A549 treated with Mapracorat at 1 μM for 4 hours (cell line): ENCODE data around the gene ATN1. TPM values are rescaled to one million over a fixed set of nuclear protein-coding genes. Genes with fewer than 3 reads are reported as not detected.

Source experiments
- total RNA-seq: library from RNA; stranded (reverse); fragments of 200-300 nt; extraction: Qiagen RNA extraction; gene quantifications from 5 replicates; pipeline ENCODE4 v1.2.3, GENCODE V29; 2022

ATN1 gene
- total RNA-seq, result 48.7 to 75.7 TPM (median 72.9 TPM) in 5 replicates

DNA sequence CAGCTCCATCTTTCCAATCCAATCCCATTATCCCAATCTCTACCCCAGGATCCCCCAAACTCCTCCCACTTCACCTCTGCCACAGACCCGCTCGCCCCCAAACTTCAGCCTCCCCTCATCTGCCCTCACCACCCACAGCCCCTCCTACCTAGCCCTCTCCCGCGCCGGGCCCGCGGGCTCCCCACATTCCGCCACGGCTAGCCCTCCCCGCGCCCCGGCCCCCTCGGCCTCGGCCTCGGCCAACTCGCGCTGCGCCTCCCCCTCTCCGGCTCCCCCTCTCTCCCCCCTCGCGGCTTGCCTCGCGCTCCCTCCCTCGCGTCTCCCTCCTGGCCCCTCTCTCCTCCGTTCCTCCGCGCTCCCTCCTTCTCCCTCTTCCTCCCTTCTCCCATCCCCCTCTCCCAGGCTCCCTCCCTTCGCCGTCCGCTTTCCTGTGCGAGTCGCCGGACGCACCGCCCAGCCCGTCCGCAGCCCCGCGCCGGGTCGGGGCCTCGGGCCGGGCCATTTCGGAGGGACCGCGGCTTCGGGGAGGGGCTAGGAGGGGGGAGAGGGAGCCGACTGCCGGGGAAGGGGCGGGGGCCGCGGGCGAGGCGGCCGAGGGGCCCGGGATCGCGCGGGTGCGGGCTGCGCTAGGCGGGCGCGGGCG, at the start of gene ATN1:
TSS of gene ATN1 (plus strand) at position 581 of the 643 bp plus-strand sequence. CDS start 6,043 bp downstream, outside the sequence.

DNA sequence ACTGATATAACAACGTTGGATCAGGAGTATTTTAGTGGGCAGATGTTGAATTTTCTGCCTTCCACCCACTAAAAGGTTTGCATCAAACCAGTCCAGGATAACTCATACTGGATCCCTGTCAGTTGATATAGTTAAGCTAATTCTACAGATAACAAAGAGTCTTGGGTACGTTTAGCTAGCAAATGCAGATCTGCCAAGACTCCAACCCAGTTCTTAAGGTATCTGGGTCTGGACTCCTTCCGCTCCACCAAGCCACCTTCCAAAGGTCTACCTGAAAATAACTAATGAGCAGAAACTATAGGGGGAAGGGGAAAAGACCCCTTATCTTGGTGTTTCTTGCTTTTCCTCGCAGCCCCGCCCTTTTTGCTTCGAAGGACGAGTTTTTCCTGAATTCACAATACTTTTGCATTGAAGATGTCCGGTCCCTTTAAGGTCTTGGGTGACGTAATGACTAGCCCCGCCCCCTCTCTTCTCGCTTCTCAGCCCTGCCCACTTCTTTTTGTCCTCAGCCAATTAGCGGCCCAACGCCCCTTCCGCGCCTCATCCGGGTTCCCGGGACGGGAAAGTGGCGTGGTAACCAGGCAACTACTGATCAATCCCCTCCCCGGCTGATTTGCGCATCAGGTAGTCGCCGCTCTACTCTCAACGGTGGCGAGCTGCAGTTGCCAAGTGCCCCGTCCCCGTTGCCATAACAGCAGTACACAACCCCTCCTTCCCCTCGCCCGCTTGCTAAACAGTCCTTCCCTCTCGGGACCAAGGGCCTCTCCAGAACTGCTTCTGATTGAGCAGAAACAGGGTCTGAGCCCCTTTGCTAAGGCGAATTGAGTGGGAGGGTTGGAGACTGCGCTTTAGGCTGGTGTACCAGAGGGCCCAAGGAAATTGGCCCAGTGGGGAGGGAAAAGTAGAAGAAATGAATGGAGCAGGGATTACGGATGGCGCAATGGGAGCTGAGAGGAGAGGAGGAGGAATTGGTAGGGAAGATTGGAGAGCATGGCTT, 23.2 kb upstream of the ATN1 start, which contains the start of gene LRRC23:
TSS of gene LRRC23 (plus strand) at position 543 of the 997 bp plus-strand sequence. CDS start 812 bp downstream, outside the sequence.

DNA sequence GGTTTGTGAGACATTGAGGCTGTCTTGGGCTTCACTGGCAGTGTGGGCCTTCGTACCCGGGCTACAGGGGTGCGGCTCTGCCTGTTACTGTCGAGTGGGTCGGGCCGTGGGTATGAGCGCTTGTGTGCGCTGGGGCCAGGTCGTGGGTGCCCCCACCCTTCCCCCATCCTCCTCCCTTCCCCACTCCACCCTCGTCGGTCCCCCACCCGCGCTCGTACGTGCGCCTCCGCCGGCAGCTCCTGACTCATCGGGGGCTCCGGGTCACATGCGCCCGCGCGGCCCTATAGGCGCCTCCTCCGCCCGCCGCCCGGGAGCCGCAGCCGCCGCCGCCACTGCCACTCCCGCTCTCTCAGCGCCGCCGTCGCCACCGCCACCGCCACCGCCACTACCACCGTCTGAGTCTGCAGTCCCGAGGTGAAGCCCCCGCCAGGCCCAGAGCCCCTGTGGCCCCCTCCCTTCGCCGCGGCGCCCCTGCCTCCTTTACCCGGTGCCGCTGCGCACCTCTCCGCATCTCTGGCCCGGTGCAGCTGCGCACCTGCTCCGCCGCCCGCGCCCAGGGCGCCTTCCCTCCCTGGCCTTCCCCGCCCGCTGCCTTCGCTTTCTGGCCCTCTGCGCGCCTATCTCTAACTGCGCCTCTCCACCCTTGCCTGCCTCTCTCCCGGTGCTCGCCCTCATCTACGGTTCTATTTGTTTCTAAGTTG, 13.4 kb upstream of the ATN1 start, which contains the start of gene ENO2:
TSS of gene ENO2 (plus strand) at position 335 of the 701 bp plus-strand sequence. CDS start 1,253 bp downstream, outside the sequence.

GRCh38 chr12:6943722-6944380, 16.1 kb downstream of the ATN1 start, which contains the start of the genes C12orf57 and RNU7-1:
C12orf57 (plus strand) TSS chr12:6944022; CDS start chr12:6944122, 100 bp downstream.
RNU7-1 (plus strand) TSS chr12:6943816.

DNA sequence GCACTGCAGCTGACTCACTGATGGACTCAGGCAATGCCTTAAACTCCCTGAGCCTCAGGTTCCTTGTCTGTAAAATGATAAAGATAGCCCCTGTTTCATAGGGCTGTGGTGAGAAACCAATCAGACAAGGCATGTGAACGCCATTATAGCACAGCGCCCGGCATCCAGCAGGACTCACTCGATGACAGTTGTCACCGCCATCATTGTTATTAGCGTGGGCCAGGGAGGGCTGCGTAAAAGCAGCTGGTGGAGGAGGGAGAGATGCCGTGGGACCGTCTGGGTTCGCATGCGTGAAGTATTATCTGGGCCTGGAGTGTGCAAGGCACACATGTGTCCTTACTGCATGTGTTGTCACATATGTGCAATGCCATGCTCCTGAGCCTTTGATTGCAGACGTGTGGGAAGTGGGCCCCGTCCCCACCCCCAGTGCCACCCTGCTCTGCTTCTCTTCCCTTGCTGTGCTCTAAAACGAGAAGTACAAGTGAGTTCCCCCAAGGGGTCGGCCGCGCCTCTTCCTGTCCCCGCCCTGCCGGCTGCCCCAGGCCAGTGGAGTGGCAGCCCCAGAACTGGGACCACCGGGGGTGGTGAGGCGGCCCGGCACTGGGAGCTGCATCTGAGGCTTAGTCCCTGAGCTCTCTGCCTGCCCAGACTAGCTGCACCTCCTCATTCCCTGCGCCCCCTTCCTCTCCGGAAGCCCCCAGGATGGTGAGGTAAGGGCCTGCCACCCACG, 23.2 kb downstream of the ATN1 start, which contains the start of gene PTPN6:
TSS of gene PTPN6 (plus strand) at position 546 of the 730 bp plus-strand sequence. CDS start at position 703, 157 bp downstream.

Other genes starting within 250 kb of the ATN1 start
- 50.6 to 58.9 TPM (median 55.4 TPM) in 5 replicates for gene ZNF384, start 238.6 kb upstream of the ATN1 start, total RNA-seq
- gene PIANP, start 227.1 kb upstream of the ATN1 start, total RNA-seq, result 0.64 to 1.0 TPM (median 0.73 TPM) in 5 replicates
- gene COPS7A, start 203.9 kb upstream of the ATN1 start, total RNA-seq, result 47.2 to 58.3 TPM (median 55.9 TPM) in 5 replicates
- 252 to 312 TPM (median 307 TPM) in 5 replicates for gene MLF2, start 174.8 kb upstream of the ATN1 start, total RNA-seq
- 703 to 949 TPM (median 926 TPM) in 5 replicates for gene PTMS, start 161.6 kb upstream of the ATN1 start, total RNA-seq
- 0.89 to 2.3 TPM (median 1.4 TPM) in 5 replicates for gene LAG3, start 155.4 kb upstream of the ATN1 start, total RNA-seq
- gene CD4, start 138.4 kb upstream of the ATN1 start, total RNA-seq, result not detected in 5 replicates
- gene GPR162, start 106.1 kb upstream of the ATN1 start, total RNA-seq, result 0.23 to 0.53 TPM (median 0.45 TPM) in 5 replicates
- 19.8 to 29.8 TPM (median 28.7 TPM) in 5 replicates for gene P3H3, start 99.6 kb upstream of the ATN1 start, total RNA-seq
- gene GNB3, start 87.0 kb upstream of the ATN1 start, total RNA-seq, result 1.2 to 2.3 TPM (median 1.9 TPM) in 5 replicates
- 71.5 to 81.3 TPM (median 75.3 TPM) in 5 replicates for gene CDCA3, start 76.7 kb upstream of the ATN1 start, total RNA-seq
- gene USP5, start 75.8 kb upstream of the ATN1 start, total RNA-seq, result 74.8 to 79.3 TPM (median 76.6 TPM) in 5 replicates
- gene TPI1, start 60.4 kb upstream of the ATN1 start, total RNA-seq, result 1,486 to 1,673 TPM (median 1,653 TPM) in 5 replicates
- gene SPSB2, start 54.7 kb upstream of the ATN1 start, total RNA-seq, result 23.1 to 34.6 TPM (median 32.3 TPM) in 5 replicates
- 16.4 to 19.0 TPM (median 18.3 TPM) in 5 replicates for gene LRRC23, start 23.1 kb upstream of the ATN1 start, total RNA-seq
- gene ENO2, start 13.4 kb upstream of the ATN1 start, total RNA-seq, result 35.9 to 40.2 TPM (median 37.3 TPM) in 5 replicates
- gene RNU7-1, start 15.9 kb downstream of the ATN1 start, total RNA-seq, result not detected in 5 replicates
- 275 to 319 TPM (median 310 TPM) in 5 replicates for gene C12orf57, start 16.1 kb downstream of the ATN1 start, total RNA-seq
- gene PTPN6, start 23.4 kb downstream of the ATN1 start, total RNA-seq, result 7.9 to 13.5 TPM (median 11.7 TPM) in 5 replicates
- gene PHB2, start 42.7 kb downstream of the ATN1 start, total RNA-seq, result 289 to 333 TPM (median 326 TPM) in 5 replicates
- 56.9 to 66.4 TPM (median 62.2 TPM) in 5 replicates for gene EMG1, start 43.0 kb downstream of the ATN1 start, total RNA-seq
- 25.5 to 29.9 TPM (median 29.1 TPM) in 5 replicates for gene LPCAT3, start 90.5 kb downstream of the ATN1 start, total RNA-seq
- gene C1S, start 132.8 kb downstream of the ATN1 start, total RNA-seq, result 38.3 to 56.5 TPM (median 44.5 TPM) in 5 replicates
- gene C1R, start 164.5 kb downstream of the ATN1 start, total RNA-seq, result 28.8 to 47.1 TPM (median 29.1 TPM) in 5 replicates
- 11.1 to 15.7 TPM (median 12.2 TPM) in 5 replicates for gene C1RL, start 181.3 kb downstream of the ATN1 start, total RNA-seq
- 0.52 TPM in 1 of 5 replicates, not detected in the others for gene RBP5, start 200.9 kb downstream of the ATN1 start, total RNA-seq
- gene CLSTN3, start 202.4 kb downstream of the ATN1 start, total RNA-seq, result 11.3 to 20.0 TPM (median 16.0 TPM) in 5 replicates